Stimulated activated naive CD4-positive, alpha-beta T cell (primary cell): ENCODE results near the gene ARMS2.

Experiments used
- DNase-seq, 6 experiments: peaks; one replicate each; lab custom pipeline; 2025; lab: John Stamatoyannopoulos, UW

ARMS2 gene

DNA sequence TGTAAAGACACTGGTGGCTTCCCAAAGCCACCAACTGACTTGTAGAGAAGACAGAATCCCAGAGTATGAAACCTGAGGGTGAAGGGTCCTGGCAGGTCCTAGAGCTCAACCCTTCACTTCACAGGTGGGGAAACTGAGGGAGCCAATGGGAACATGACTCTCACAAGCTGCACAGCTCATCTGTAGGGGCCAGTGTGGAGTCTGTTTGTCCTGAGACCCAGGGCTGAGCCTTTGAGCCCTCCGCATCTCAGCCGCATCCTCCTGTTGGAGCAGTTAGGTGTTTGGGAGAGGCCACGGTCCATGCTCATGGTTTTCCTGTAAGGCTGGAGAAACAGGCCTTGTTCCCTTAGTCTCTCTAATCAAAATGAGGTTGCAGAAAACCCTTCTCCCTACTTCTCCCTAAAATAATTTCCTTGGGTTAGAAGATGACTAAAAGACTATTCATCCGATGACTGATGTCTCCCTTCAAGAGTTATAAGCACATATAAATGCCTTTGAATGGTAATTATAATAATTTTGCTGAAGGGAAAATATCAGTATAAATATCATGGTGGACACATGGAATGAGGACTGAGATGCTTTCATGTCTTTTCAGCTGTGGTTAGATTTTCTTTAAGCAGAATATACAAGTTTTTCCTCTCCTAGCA is 17.2 kb downstream of the ARMS2 start:
- DNase-seq = no peak

DNA sequence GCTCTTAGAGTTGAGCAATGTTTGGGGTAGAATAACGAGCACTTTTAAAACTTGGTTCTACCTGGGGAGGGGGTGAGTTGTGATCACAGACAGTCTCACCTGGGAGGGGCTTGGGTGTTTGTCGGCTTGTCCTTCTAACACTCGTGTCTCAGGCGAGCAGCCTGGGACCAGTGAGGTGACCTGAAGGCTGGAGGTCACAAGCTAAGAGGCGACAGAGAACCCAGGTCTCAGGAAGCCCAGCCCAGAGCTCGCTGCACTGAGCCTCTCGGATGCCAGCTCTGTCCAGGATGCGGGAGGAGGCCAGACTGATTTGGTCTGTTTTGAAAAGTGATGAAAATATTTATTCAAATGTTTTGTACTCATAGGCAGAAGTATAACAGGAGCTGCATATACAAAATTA is 18.7 kb downstream of the ARMS2 start:
- no peak for DNase-seq

DNA sequence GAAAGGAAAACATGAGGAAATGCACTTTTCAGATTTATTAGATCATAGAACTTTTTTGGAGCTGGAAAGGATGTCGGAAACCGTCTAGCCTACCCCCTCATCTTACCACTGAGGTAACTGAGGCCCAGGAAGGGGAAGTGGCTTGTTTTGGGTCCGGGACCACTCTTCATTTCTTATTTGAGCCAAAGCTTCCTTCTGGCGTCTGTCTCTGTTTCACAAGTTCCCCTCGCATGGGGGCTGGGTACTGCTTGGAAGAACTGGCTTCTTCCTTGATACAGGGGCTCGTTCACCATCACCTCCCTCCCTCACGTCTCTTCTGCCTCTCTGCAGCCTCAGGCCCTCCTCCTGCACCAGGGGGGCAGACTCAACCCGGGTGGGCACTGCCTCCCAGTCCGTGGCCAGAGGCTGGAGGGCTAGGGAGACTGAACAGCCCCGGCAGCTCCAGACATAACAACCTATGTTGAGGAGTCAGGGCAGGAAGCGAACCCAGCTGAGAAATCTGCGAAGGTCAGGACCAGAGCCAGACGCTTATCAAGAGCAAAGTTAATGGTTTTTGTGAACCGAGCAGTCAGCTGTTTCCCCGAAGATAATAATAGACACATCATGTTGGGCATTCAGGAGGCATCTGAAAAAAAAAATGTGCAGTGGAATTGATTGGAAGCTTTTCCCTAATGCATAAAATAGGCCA is 19.8 kb downstream of the ARMS2 start:
- no peak for DNase-seq

DNA sequence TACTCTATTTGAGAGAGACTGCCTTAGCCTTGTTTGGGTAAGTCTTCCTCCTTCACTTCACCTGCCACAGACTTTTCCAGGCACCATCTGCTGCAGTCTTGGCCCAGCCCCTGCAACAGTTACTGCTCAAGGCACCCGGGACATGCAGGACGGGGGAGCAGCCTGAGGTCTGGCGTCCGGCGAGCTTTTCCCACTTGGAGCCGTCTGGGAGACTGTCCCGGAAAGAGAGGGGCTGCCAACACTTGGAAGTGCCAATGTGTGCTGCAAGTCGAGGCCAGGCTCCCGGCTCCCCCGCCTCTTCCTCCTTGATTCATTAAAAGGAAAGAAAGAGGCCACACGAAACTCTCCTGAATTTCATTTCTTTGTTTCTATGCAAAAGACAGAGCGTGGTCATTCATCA is 20.6 kb downstream of the ARMS2 start:
- DNase-seq = no peak

DNA sequence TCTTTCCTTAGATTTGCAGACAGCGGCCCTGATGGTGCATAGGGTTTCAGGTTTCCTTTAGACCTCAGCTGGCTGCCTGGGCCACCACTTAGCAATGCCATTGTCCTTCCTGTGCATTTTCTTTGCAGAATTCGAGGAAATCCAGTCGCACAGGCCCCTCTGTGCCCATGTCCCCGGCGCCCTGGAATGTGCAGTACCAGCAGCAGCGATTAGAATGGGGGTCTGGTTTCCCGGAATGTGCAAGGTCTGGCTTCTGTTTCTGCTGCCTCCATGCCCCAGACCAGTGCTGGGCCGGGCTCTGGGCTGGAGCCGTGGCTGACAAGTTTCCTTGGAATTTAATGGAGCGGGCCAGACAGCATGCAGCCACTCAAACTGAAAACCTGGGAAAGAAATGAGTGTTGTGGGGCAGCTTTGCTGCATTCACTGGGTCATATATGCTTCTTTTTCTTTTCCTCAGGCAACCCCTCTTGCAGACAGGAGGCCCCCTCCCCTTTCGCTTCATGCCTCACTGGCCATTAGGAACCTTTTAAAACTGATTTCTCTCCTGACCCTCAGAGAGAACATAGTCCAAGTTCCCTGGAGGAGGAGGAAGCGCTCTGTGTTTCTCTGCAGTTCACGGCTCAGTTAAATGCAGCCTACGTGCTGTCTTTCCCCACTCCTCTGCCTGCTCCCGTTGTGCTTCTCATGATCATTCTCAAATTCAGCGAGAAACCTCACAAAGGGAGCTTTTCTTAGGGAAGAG is 21.3 kb downstream of the ARMS2 start:
- no peak for DNase-seq

DNA sequence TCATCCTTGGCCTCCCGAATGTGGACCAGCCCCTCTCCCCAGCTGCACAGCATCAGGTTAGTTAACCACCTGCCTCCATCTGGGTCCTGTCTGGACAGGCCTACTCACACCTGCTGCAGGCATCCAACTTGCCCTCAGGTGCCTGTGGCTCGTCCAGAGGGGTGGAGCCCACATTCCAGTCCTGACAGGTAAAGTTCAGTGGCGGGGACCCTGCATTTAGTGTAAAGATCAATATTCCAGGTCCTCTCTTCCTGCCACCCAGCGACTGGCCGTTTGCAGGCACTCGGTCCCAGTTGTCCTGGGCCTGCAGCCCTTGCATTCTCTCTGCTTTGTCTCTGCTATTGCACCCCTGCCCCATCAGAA is 21.9 kb downstream of the ARMS2 start:
- DNase-seq = no peak

DNA sequence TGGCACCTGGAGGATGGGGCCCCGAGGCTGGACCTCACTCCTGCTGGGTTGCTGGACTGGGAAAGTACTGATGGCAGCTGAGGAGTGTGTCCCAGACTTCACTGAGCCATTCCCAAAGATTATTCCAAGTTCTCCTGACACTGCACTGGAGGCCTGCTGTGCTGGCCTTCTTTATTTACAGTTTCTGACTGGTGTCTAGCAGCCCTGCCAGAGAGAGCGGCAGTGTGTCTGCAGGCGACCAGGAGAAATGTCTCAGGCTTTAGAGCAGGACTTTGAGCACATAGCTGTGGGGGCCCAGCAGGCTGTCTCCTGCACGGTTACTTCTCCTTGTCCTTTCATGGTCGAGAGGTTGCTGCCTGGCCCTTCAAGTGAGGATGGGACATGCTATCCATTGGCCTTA is 23.0 kb downstream of the ARMS2 start:
- DNase-seq = no peak

DNA sequence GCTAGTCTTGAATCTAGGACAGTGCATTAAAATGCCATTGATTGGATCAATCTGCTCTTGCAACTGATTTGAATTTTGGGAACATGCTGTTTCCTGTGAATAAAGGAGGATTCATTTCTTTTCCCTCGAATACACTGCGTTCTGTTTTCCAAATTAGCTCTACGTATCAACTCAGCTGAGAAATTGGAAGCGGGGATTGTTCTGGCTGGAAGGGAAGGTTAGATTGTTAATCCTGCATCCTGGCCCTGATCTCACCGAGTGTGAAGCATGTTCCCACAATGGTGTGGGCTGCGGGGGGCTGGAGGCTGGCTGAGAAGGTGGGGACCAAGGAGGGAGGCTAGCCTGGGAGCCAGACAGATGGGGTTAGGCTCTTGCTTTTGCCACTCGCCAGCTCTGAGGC is 24.5 kb downstream of the ARMS2 start:
- no peak for DNase-seq

DNA sequence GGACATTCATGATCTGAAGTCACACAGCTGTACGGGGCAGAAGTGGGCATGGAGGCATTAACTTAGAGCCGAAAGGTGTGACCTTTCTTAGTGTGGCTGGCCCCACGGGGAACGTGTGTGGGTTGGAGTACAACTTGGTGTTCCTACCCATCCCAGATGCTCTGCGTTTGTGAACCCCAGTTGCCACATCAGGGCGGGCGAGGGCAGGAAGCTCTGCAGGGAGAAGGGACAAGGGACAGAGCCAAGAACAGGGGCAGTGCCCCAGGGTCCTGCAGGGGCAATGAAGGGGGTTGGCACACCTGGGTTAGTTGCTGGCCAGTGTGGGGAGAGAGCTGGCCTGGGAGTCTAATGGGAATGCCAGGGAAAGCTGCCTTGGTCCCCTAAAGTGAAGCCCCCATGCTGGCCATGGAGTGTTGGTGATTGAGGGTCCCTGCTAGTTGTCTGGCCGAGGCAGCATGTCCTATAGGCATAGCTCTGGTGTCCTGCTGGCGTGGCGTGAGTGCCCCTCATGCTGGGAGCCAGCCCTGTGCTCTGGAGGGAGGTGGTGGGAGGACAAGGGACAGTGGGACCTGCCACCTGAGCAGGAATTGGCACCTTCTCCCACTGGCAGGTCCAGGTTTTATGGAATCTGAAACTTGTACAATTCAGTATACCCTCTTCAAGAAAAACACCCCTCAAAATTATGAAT is 25.8 kb downstream of the ARMS2 start:
- no peak for DNase-seq

DNA sequence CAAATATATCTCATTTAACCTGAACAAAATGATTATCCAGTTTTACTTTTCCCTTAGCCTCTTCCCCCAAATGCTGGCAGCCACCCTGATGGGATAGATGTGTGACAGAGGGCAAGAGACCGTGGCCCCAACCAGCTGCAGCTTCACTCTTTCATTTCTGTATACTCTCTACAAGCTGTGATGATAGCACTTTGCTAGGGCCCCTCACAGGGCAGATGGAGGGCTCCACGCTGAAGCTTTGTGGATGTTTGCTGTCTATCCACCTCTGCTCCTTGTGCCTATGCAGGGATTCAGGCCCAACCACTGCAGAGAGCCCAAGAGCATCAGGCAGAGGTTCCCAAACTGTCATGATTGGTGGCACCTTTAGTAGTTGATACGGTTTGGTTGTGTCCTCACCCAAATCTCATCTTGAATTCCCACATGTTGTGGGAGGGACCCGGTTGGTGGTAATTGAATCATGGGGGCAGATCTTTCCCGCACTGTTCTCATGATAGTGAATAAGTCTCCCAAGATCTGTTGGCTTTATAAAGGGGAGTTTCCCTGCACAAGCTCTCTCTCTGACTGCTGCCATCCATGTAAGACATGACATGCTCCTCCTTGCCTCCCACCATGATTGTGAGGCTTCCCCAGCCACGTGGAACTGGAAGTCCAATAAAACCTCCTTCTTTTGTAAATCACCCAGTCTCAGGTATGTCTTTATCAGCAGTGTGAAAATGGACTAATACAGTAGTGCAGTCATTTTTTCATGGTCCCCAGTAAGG is 27.0 kb downstream of the ARMS2 start:
- no peak for DNase-seq

DNA sequence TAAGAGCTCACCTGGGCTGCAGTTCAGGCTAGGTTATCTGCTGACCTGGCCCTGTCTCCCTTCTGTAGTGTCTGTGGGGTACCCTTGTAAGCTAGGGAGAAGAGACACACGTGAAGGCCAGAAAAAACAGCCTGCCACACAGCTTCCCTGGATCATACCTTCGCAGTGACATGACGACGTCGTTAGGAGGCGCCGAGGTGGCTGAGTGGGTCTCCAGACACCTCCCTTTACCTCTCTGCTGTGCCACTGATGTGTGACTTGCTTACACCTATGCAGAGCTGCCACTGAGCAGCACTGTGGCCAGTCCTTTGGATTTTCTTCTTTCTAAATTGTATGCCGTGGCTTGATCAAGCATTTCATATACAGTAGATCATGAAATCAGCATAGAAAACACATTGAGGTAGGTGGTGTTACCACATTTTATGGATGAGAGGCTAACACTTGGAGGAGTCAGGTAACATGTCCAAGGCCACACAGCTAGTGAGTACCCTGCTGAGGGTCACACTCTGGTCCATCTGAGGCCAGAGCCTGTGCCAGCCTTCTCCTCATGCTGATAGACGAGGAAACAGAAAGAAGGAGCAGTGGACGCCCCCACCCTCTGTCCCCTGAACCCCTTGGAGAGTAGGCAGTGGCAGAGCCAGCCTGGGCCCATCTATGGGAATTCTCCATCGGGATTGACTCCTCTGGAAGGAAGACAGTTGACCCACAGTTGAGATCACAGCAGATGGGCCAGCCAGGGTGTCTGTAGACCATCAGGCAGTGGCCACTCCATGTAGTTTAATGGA is 30.0 kb downstream of the ARMS2 start:
- DNase-seq = no peak

DNA sequence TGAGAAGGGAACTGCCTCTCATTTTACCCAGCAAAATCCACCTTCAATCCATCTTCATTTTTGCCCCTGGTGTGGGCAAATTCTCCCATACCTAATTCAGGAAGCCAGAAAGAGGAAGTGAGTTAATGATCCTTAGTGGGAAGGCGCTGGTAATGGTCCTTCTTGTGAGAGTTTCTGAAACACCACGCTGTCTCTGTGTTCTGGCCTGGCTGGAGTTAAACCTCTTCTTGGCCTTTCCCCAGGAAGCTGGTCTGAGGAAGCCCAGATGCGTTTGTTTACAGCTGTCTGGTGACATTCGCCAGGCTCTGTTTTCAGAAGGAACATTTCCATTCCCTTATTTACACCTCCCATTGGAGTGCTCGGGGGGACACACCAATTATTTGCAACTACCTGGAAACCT is 31.2 kb downstream of the ARMS2 start:
- DNase-seq = no peak

DNA sequence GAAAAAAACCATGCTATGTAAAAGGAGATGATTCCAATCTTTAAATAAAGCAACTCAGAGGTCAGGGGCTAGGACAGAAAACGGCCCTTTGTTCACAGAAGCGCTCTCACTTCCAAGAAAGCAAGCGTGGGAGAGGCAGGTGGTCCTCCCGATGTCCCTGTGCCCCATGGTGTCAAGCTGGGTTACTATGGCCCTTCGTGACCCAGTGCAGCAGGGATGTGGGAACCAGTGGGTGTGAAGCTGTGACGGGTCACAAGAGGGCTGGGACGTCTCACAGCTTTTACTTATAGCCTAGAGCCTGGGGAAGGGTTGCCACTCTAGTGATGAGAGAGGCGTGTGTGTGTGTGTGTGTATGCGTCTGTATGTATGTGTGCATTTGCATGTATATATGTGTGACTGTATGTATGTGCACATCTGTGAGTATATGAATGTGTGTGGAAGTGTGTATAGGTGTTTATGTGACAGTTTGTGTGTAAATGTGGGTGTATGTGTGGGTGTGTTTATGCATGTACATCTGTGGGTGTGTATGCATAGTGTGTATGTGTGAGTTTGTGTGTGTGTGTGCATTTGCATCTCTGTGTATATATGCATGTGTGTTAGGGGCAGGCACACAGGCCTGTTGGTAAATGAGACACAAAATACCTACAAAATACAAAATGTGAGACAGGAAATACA is 32.1 kb downstream of the ARMS2 start:
- DNase-seq = no peak

DNA sequence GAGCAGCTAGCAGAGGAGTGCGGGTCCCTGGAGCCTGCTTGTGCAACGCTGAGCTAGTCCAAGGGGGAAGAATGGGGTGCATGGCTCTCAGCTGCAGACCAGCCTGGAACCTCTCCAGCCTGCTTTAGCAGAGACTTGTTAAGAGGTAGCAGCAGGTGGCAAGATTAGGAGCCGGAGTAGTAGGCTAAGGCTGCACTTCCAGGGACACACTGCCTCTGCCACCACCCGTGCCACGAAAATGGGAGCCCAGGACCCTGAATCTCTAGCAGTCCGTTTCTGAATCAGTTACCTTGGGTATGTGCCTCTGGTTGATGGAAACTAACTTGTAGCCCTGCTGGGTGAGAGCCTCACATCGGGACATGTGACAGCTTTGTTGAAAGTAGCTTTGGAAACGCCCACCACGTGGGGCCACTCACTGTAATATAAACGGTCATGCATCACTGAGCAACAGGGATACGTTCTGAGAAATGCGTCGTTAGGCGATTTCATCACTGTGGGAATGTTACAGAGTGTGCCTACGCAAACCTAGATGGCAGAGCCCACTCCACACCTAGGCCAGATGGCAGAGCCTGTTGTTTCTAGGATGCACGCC is 32.8 kb downstream of the ARMS2 start:
- DNase-seq = no peak

DNA sequence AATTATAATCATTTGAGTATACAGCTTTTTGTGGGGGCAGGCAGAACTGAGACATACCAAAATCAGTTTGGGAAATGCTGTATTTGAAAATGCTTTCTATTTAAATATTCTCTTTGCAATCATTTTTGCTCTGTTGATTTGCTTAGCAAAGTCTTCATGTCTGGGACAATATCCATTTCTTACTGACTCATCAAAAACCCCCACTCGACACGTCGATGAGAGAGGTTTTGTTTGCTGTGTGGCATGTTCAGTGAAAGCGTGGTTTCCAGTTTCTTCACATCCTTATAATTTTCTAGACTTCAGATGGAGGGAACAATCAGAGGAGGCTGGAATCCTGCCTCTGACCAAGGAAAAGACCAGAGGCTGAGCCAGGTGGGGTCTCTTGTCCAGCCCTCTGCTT is 35.8 kb downstream of the ARMS2 start:
- DNase-seq = no peak

DNA sequence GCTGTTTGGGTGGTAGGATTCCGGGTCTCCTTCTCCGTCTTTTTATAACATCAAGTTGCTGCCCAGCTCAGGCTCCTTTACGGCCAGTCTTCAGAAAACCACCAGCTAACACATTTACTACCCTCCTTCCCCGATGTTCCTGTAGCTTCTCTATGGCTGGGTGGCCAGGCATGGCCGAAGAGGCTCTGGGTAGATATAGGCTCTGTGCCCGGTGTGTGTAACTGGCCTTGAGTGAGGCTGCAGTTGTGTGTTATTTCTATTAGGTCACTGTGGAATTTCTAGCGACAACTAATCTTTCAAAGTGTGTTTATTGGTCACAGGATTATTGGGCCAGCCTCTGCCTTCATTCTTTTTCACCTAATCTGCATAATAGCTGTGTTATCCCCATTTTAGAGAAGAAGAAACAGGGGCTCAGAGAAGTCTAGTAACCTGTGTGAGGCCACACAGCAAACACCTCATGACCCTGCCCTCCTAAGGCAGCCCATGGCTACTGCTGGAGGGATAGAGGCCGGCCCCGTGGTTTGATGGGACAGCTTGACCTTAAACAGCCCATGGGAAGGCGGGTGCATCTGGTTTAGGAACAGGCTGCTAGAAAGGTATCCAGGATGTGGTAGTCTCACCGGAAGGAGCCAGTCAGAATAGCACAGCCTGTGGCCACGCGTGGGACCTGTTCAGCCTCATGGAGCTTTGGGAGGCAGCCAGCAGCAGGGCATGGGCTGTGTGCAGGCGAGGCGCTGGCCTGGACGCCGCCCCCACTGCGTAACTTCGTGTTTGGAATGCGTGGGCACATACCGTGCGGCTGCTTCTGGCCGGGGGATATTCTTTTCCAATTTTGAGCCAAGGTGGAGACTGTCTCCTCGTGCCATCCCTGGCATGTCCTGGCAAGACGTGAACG is 36.6 kb downstream of the ARMS2 start:
- DNase-seq = no peak

DNA sequence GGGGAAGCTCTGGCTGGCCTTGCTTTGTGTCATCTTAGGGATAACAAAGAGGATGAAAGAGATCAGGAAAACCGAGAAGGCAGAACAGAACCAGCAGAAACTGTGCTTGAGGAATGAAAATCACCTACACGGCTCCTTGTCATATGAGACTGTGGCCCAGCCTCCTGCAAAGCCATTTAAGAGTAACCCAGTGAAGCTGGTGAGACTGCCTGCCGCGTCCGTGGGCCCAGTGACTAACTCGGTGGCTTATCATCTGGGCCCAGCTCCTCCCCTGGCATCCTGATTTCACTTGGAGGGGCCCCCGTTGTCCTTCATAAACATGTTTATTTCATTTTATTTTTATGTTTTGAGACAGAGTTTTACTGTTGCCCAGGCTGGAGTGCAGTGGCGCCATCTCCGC is 37.6 kb downstream of the ARMS2 start:
- DNase-seq = no peak

DNA sequence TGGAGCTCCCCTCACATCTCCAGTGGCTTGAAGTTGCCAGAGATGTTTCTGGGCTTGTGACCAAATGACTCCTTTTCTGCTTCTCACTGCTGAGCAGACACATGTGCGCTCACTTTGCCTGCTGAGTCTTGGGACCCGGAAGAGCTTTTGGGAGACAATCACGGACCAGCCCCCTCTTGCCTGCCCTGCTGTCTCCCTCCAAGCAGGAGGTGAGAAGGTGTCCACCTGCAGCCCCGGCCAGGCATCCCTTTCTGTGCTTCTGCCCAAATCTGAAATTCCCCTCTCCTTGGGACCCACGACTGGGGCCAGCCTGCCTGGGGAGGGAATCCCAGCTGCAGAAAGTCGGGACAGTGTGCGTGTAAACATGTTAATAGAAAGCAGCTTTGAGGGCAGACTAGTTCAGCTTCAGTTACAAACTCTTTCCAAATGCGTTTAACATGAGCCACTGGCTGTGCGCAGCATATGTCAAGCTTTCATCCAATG is 38.6 kb downstream of the ARMS2 start:
- no peak for DNase-seq

DNA sequence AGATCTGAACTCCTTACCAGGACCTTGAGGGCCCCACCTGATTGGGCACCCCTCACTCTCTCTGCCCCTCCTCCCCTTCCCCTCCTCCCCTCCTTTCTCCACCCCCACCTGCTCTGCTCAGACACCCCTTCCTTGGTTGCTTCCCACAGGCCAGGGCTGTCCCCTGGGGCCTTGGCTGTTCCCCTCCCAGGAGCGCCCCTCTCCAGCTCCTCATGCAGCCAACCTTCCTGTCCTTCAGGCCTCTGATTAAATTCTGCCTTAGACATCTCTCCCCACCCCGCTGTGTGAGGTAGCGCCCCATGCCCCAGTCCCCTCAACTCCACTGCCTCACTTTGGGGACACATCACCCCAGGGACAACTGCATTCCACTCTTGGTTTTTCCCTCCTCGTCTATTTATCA is 39.3 kb downstream of the ARMS2 start:
- DNase-seq = no peak
